Activated CD4-positive, alpha-beta T cell treated with anti-CD3 and anti-CD28 coated beads for 4 hours (primary cell): ENCODE data around the gene DNAH14.

Experiments used
- DNase-seq, 2 donors: peaks; one replicate each; pipeline ENCODE4 v3.0.0-alpha.2; 2020

The DNAH14 gene

GRCh38 chr1:225435957-225436392 is 506.5 kb downstream of the DNAH14 start:
- DNase-seq, result no peak

GRCh38 chr1:225437710-225438437 is 508.4 kb downstream of the DNAH14 start:
- DNase-seq, result no peak

- no peak for DNase-seq
Measured at GRCh38 chr1:225440380-225441221, 511.1 kb downstream of the DNAH14 start.

- DNase-seq, result no peak
Measured at GRCh38 chr1:225441314-225442122, 512.0 kb downstream of the DNAH14 start.

GRCh38 chr1:225442123-225442505 is 512.6 kb downstream of the DNAH14 start:
- DNase-seq, result no peak

- no peak for DNase-seq
Measured at GRCh38 chr1:225445639-225446594, 516.4 kb downstream of the DNAH14 start.

GRCh38 chr1:225446595-225446960 is 517.1 kb downstream of the DNAH14 start:
- DNase-seq, result no peak

- no peak for DNase-seq
Measured at GRCh38 chr1:225446981-225447615, 517.6 kb downstream of the DNAH14 start.

GRCh38 chr1:225447650-225448089 is 518.2 kb downstream of the DNAH14 start:
- DNase-seq, result no peak

- no peak for DNase-seq
Measured at GRCh38 chr1:225448146-225448805, 518.8 kb downstream of the DNAH14 start.
